Breast epithelium (tissue), 4 donors: Measurements from ENCODE around the gene TAS2R46. TPM values are rescaled to one million over a fixed set of nuclear protein-coding genes. Genes with fewer than 3 reads are reported as not detected.

Experiments
- DNase-seq, 2 donors: peaks; one replicate each; pipeline ENCODE4 v3.0.0-alpha.2; 2019; ENCODE audit warnings: low spot score in 2 of 2
- H3K27ac ChIP-seq, 2 donors: fragments of 200-600 bp; sonication (generic) in 1 of 2; one replicate each; pipeline ENCODE4 v1.5.1; 2016 to 2019; ENCODE audit warnings: mild to moderate bottlenecking in 1 of 2
- H3K27me3 ChIP-seq, 2 donors: fragments of 200-600 bp; sonication (generic) in 1 of 2; one replicate each; pipeline versions ENCODE4 v1.5.1 to v1.6.0; 2017 to 2019; ENCODE audit warnings: control low read depth in 1 of 2, mild to moderate bottlenecking in 1 of 2
- H3K36me3 ChIP-seq: fragments of 200-600 bp; one replicate; pipeline ENCODE4 v1.5.1; 2019
- H3K4me1 ChIP-seq, 2 donors: fragments of 200-600 bp; sonication (generic); one replicate each; pipeline ENCODE4 v1.5.1; 2016 to 2019; ENCODE audit warnings: control low read depth in 1 of 2
- H3K4me3 ChIP-seq, 3 donors: fragments of 200-600 bp; sonication (generic); 1 replicate in 2 of 3; 2 replicates in 1 of 3; pipeline ENCODE4 v1.5.1; 2016 to 2019; ENCODE audit warnings: mild to moderate bottlenecking in 3 of 3, moderate library complexity in 2 of 3
- H3K9me3 ChIP-seq, 2 donors: fragments of 200-600 bp; sonication (generic) in 1 of 2; one replicate each; pipeline ENCODE4 v1.5.1; 2016 to 2019; ENCODE audit warnings: control low read depth in 1 of 2
- POLR2A ChIP-seq: fragments of 450-650 bp; IDR thresholded peaks from one replicate; pipeline ENCODE4 v1.6.1; 2016; ENCODE audit warnings: antibody characterized with exemption, mild to moderate bottlenecking, moderate library complexity
- POLR2AphosphoS5 ChIP-seq, 3 donors: sonication (generic); formaldehyde crosslinking; IDR thresholded peaks; one replicate each; pipeline ENCODE4 v1.6.1; 2017; ENCODE audit warnings: antibody characterized with exemption in 3 of 3
- intact Hi-C: fragments of 100-400 bp; cut with DNase I; formaldehyde crosslinking; loops from one replicate; pipeline ENCODE4 v1.15.1; 2023; ENCODE audit warnings: low total_unique reads
- total RNA-seq, 3 donors: library from RNA; depleted of rRNA; stranded (reverse); fragments of >200 nt; gene quantifications; one replicate each; pipeline ENCODE4 v1.1.0, GENCODE V29; 2016
- TF ChIP-seq, protein P1 (sequence below), 3 donors: fragments of 450-650 bp; IDR thresholded peaks; one replicate each; pipeline ENCODE4 v1.5.1; 2016 to 2017; ENCODE audit warnings: antibody characterized with exemption in 3 of 3, mild to moderate bottlenecking in 3 of 3, moderate library complexity in 3 of 3

The TAS2R46 gene
- total RNA-seq, 3 donors from 2014 or later = 3.2 to 4.6 (median 3.2) TPM

DNA sequence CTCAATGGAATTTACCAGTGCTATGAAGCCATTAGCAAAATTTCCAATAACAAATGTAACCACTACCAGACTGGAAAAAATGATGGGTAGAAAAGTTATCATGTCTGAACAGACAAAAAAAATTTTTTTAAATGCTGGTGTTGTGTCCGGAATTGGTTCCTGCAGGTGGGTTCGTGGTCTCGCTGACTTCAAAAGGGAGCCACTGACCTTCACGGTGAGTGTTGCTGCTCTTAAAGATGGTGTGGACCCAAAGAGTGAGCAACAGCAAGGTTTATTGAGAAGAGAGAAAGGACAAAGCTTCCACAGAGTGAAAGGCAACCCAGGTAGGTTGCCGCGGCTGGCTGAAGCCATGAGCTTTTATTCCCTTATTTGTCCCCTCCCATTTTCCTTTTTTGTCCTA, 30.0 kb upstream of the TAS2R46 start, which contains the start of gene TAS2R43:
Gene TAS2R43 (minus strand): TSS at position 186 of the 400 bp plus-strand sequence. CDS start 84 bp downstream, at position 102.
- Histone ChIP-seq H3K27me3 (no peaks in the 10 kb centered on the region), H3K4me3 (no peak within 1 kb of the TSS), H3K9me3 (no peaks in the 10 kb centered on the region), H3K27ac (no peak within 1 kb of the TSS), H3K4me1 (no peaks in the 10 kb centered on the region), H3K36me3 (no peaks in the 10 kb centered on the region)
- TF ChIP-seq, protein P1, sequence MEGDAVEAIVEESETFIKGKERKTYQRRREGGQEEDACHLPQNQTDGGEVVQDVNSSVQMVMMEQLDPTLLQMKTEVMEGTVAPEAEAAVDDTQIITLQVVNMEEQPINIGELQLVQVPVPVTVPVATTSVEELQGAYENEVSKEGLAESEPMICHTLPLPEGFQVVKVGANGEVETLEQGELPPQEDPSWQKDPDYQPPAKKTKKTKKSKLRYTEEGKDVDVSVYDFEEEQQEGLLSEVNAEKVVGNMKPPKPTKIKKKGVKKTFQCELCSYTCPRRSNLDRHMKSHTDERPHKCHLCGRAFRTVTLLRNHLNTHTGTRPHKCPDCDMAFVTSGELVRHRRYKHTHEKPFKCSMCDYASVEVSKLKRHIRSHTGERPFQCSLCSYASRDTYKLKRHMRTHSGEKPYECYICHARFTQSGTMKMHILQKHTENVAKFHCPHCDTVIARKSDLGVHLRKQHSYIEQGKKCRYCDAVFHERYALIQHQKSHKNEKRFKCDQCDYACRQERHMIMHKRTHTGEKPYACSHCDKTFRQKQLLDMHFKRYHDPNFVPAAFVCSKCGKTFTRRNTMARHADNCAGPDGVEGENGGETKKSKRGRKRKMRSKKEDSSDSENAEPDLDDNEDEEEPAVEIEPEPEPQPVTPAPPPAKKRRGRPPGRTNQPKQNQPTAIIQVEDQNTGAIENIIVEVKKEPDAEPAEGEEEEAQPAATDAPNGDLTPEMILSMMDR (IDR thresholded peaks at IDR 0.05) = no peak
- TF ChIP-seq POLR2AphosphoS5 (IDR thresholded peaks at IDR 0.05) (no peak), POLR2A (no peak)
- intact Hi-C loops = no loop called here
- DNase-seq = no peak

DNA sequence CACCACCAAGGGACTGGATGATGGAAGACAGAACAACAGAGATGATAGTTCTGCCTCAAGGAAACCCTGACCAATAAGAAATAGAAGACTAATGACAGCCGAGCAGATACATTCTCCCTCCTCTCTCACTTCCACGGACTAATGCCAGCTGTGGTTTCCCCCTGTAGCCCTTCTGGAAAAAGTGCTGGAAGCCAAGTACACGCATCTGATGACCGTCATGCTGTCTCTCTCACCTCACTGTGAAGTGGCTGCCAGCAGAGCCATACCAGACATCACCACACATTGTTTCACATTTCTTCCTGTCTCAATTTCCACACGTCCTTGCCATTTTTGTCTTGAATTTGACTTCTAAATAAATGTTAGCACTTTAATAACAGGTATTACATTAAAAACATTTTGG, 27.2 kb upstream of the TAS2R46 start:
- intact Hi-C loops = no loop called here
- DNase-seq = no peak
- H3K4me1 ChIP-seq = no peaks in the 10 kb centered on the region
- no peaks in the 10 kb centered on the region for H3K36me3 ChIP-seq
- H3K4me3 ChIP-seq = no peak overlapping the region
- no peaks in the 10 kb centered on the region for H3K9me3 ChIP-seq
- no peak for TF ChIP-seq POLR2A
- TF ChIP-seq, protein P1 (IDR thresholded peaks at IDR 0.05) = no peak
- TF ChIP-seq POLR2AphosphoS5 (IDR thresholded peaks at IDR 0.05) = no peak
- H3K27me3 ChIP-seq = no peaks in the 10 kb centered on the region
- no peak overlapping the region for H3K27ac ChIP-seq

DNA sequence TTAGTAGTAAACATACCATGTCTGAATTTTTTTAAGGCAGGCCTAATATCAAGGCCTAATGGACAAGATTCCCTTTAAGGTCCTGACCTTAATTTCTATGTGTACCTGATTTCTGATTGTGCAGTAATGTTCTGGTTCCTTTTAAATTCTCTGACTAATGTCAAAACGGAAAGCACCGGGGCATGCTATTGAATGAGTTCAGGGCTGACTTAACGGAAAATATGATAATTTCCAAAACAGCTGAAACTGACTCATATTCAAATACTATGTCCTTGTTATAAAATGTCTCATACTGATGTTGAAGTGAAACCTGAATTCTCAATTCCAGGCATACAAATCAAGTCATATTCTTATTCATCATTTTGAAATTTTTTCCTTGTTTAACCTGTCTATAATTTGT, 23.3 kb upstream of the TAS2R46 start:
- Histone ChIP-seq H3K27me3 (no peaks in the 10 kb centered on the region), H3K4me1 (no peaks in the 10 kb centered on the region), H3K9me3 (peaks cover 0 to 12% of the 10 kb centered on the region in 2 donors), H3K36me3 (no peaks in the 10 kb centered on the region), H3K27ac (no peak overlapping the region), H3K4me3 (no peak overlapping the region)
- no peak for DNase-seq
- no peak for TF ChIP-seq POLR2A
- TF ChIP-seq, protein P1 (IDR thresholded peaks at IDR 0.05) = no peak
- intact Hi-C loops = no loop called here

DNA sequence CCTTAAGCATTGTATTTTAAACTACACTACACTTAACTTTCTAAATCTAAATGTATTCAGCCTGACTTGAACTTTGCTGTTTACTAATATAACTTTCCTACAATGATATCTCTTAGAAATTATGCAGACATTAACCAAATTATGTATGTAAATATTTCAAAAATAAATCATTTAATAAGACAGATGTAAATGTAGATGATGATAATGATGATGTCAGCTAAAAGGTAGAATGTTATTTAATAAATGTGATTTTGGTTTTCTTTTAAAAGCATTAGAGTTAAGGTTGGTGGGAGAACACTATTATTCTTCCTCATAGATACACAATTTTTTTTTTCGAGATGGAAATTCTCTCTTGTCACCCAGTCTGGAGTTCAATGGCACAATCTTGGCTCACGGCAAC, 19.9 kb upstream of the TAS2R46 start:
- Histone ChIP-seq H3K36me3 (no peaks in the 10 kb centered on the region), H3K27me3 (no peaks in the 10 kb centered on the region), H3K9me3 (peaks cover 0 to 13% of the 10 kb centered on the region in 2 donors), H3K4me3 (no peak overlapping the region), H3K4me1 (no peaks in the 10 kb centered on the region), H3K27ac (no peak overlapping the region)
- TF ChIP-seq, protein P1 (IDR thresholded peaks at IDR 0.05) = no peak
- TF ChIP-seq POLR2AphosphoS5 (IDR thresholded peaks at IDR 0.05) = no peak
- no peak for TF ChIP-seq POLR2A
- DNase-seq = no peak
- intact Hi-C loops = no loop called here

DNA sequence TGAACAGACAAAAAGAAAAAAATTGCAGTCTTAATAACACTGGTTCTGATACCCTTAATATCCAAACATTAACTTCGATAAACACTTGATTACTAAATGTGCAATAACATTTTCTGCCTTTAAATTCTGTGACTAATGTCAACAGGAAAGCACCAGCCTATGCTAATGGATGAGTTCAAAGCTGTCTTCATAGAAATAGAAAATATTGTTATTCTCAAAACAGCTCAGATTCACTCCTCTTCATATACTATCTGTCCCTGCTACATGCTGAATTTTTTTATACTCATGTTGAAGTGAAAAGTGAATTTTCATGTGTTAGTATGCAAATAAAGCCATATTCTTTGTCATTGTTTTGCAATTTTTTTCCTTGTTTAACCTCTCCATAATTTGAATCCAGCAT, 16.2 kb upstream of the TAS2R46 start:
- no peaks in the 10 kb centered on the region for H3K27me3 ChIP-seq
- no peak for TF ChIP-seq POLR2AphosphoS5 (IDR thresholded peaks at IDR 0.05)
- no peak for TF ChIP-seq POLR2A
- TF ChIP-seq, protein P1 (IDR thresholded peaks at IDR 0.05) = no peak
- intact Hi-C loops = no loop called here
- H3K27ac ChIP-seq = no peak overlapping the region
- H3K36me3 ChIP-seq = no peaks in the 10 kb centered on the region
- DNase-seq = no peak
- peaks cover 0 to 13% of the 10 kb centered on the region in 2 donors for H3K9me3 ChIP-seq
- H3K4me3 ChIP-seq = no peak overlapping the region
- no peaks in the 10 kb centered on the region for H3K4me1 ChIP-seq
